Thymus (tissue), 11 donors: Measurements from ENCODE around the gene STPG4. TPM values are rescaled to one million over a fixed set of nuclear protein-coding genes. Genes with fewer than 3 reads are reported as not detected.

Experiments
- DNase-seq, 9 donors: peaks; one replicate each; pipeline ENCODE4 v3.0.0-alpha.2; 2013; ENCODE audit warnings: low spot score in 9 of 9, low read depth in 6 of 9, missing footprints in 1 of 9
- H3K27ac ChIP-seq, 2 donors: one replicate each; pipeline ENCODE4 v1.5.1; 2013; ENCODE audit warnings: control low read depth in 1 of 2, low read depth in 1 of 2, low read length in 1 of 2, mild to moderate bottlenecking in 1 of 2, moderate library complexity in 1 of 2
- H3K27me3 ChIP-seq, 2 donors: one replicate each; pipeline ENCODE4 v1.5.1; 2013; ENCODE audit warnings: low read length in 1 of 2; ENCODE audit not compliant: control insufficient read depth in 2 of 2, insufficient read depth in 1 of 2
- H3K36me3 ChIP-seq, 2 donors: one replicate each; pipeline ENCODE4 v1.5.1; 2013; ENCODE audit warnings: low read length in 1 of 2, mild to moderate bottlenecking in 1 of 2, moderate library complexity in 1 of 2; ENCODE audit not compliant: control insufficient read depth in 2 of 2, insufficient read depth in 2 of 2
- H3K4me1 ChIP-seq, 2 donors: one replicate each; pipeline ENCODE4 v1.5.1; 2013; ENCODE audit warnings: low read length in 2 of 2; ENCODE audit not compliant: control insufficient read depth in 2 of 2, insufficient read depth in 2 of 2
- H3K4me3 ChIP-seq, 2 donors: one replicate each; pipeline ENCODE4 v1.5.1; 2013; ENCODE audit warnings: low read length in 2 of 2, control low read depth in 1 of 2, mild to moderate bottlenecking in 1 of 2
- H3K9me3 ChIP-seq, 2 donors: one replicate each; pipeline ENCODE4 v1.5.1; 2013; ENCODE audit warnings: low read length in 1 of 2, mild to moderate bottlenecking in 1 of 2; ENCODE audit not compliant: control insufficient read depth in 2 of 2, insufficient read depth in 1 of 2
- WGBS: extraction: QIAGEN DNeasy Blood & Tissue Kit; methylation state at CpG from one replicate; pipeline ENCODE4 v1.1.7; 2013; 5-methylcytosine and 5-hydroxymethylcytosine counted together
- polyA plus RNA-seq: library from polyadenylated mRNA; stranded (reverse); fragments of 200-250 nt; gene quantifications from one replicate; pipeline ENCODE4 v1.2.3, GENCODE V29; 2013
- total RNA-seq: library from RNA; stranded (reverse); fragments of 120-200 nt; gene quantifications from one replicate; pipeline ENCODE4 v1.2.4, GENCODE V29; 2013
- donor health status: healthy.

Gene STPG4
- total and polyA plus RNA-seq, 2 donors: 0.05 to 0.14 TPM

- Histone ChIP-seq H3K4me3 (no peak overlapping the region), H3K9me3 (peaks cover 0 to 1% of the 10 kb centered on the region in 2 donors), H3K27ac (no peak overlapping the region), H3K36me3 (peaks cover 4 to 12% of the 10 kb centered on the region in 2 donors), H3K4me1 (peaks cover 7 to 19% of the 10 kb centered on the region in 2 donors), H3K27me3 (no peaks in the 10 kb centered on the region)
- WGBS: 98% methylated on average over 7 of the region's 7 CpGs
- no peak for DNase-seq
Observed at GRCh38 chr2:47080888-47081301, 74.2 kb downstream of the STPG4 start.

- Histone ChIP-seq H3K9me3 (peaks cover 0 to 1% of the 10 kb centered on the region in 2 donors), H3K27me3 (no peaks in the 10 kb centered on the region), H3K36me3 (peaks cover 10 to 19% of the 10 kb centered on the region in 2 donors), H3K4me3 (no peak overlapping the region), H3K4me1 (peaks cover 6 to 19% of the 10 kb centered on the region in 2 donors), H3K27ac (no peak overlapping the region)
- WGBS: 84% methylated on average over 11 of the region's 11 CpGs
- DNase-seq: no peak
Observed at GRCh38 chr2:47079515-47080412, 75.3 kb downstream of the STPG4 start.

- DNase-seq: no peak
- peaks cover 20 to 28% of the 10 kb centered on the region in 2 donors for H3K36me3 ChIP-seq
- 97% methylated on average over 17 of the region's 17 CpGs for WGBS
- H3K4me1 ChIP-seq: peaks cover 3 to 15% of the 10 kb centered on the region in 2 donors
- H3K4me3 ChIP-seq: no peak overlapping the region
- H3K9me3 ChIP-seq: peaks cover 0 to 1% of the 10 kb centered on the region in 2 donors
- H3K27ac ChIP-seq: no peak overlapping the region
- no peaks in the 10 kb centered on the region for H3K27me3 ChIP-seq
Observed at GRCh38 chr2:47078541-47079482, 76.3 kb downstream of the STPG4 start.

GRCh38 chr2:47077442-47078117, 77.5 kb downstream of the STPG4 start:
- 96% methylated on average over 9 of the region's 9 CpGs for WGBS
- Histone ChIP-seq H3K27ac (no peak overlapping the region), H3K27me3 (no peaks in the 10 kb centered on the region), H3K9me3 (no peaks in the 10 kb centered on the region), H3K4me3 (no peak overlapping the region), H3K36me3 (peaks cover 32 to 40% of the 10 kb centered on the region in 2 donors), H3K4me1 (peaks cover 0 to 18% of the 10 kb centered on the region in 2 donors)
- DNase-seq: no peak

- H3K4me1 ChIP-seq: peaks cover 0 to 24% of the 10 kb centered on the region in 2 donors
- H3K36me3 ChIP-seq: peaks cover 40 to 48% of the 10 kb centered on the region in 2 donors
- H3K27me3 ChIP-seq: no peaks in the 10 kb centered on the region
- H3K9me3 ChIP-seq: no peaks in the 10 kb centered on the region
- no peak overlapping the region for H3K4me3 ChIP-seq
- WGBS: 94% methylated on average over 12 of the region's 12 CpGs
- no peak for DNase-seq
- peak overlapping the region in 1 of 2 donors; percentile 31 for H3K27ac ChIP-seq
Observed at GRCh38 chr2:47076586-47077441, 78.3 kb downstream of the STPG4 start.

- DNase-seq: no peak
- Histone ChIP-seq H3K36me3 (peaks cover 47 to 55% of the 10 kb centered on the region in 2 donors), H3K27me3 (no peaks in the 10 kb centered on the region), H3K4me1 (peaks cover 3 to 29% of the 10 kb centered on the region in 2 donors), H3K4me3 (no peak overlapping the region), H3K9me3 (no peaks in the 10 kb centered on the region), H3K27ac (peak overlapping the region in 1 of 2 donors; percentile 31)
- 96% methylated on average over 8 of the region's 8 CpGs for WGBS
Observed at GRCh38 chr2:47076126-47076506, 79.0 kb downstream of the STPG4 start.

GRCh38 chr2:47075361-47076125, 79.6 kb downstream of the STPG4 start:
- H3K4me3 ChIP-seq: no peak overlapping the region
- H3K27me3 ChIP-seq: no peaks in the 10 kb centered on the region
- WGBS: 94% methylated on average over 6 of the region's 6 CpGs
- no peak overlapping the region for H3K27ac ChIP-seq
- DNase-seq: no peak
- H3K4me1 ChIP-seq: peaks cover 4 to 33% of the 10 kb centered on the region in 2 donors
- peaks cover 53 to 61% of the 10 kb centered on the region in 2 donors for H3K36me3 ChIP-seq
- H3K9me3 ChIP-seq: no peaks in the 10 kb centered on the region
